GM12878 (cell line): Measurements from ENCODE around the gene BAAT. TPM values are rescaled to one million over a fixed set of nuclear protein-coding genes. Genes with fewer than 3 reads are reported as not detected.

Experiments used
- ATAC-seq: fragments of 200-7000 bp; cut with Tn5 transposase; 3 replicates; pipeline ENCODE4 v1.9.1; 2020; ENCODE audit warnings: mild to moderate bottlenecking, moderate library complexity
- BruUV-seq: library from RNA; stranded (reverse); fragments of 400-500 nt; replicated peaks from 2 replicates; lab custom pipeline; 2021; lab: Mats Ljungman, UMichigan
- CTCF ChIA-PET: fragments of 300-600 bp; sonication (Branson Sonifier 250); formaldehyde crosslinking; extraction: SDS; loops from one replicate; lab custom pipeline; 2021; ENCODE audit warnings: inconsistent platforms; lab: Yijun Ruan, JAX
- POLR2A ChIA-PET: fragments of 350-600 bp; formaldehyde crosslinking; extraction: SDS; loops from one replicate; lab custom pipeline; 2021; ENCODE audit warnings: inconsistent platforms; lab: Charles Lee
- RAD21 ChIA-PET: fragments of 300-600 bp; sonication (Branson Sonifier 250); formaldehyde crosslinking; loops from one replicate; lab custom pipeline; 2023; ENCODE audit warnings: antibody characterized with exemption; ENCODE audit not compliant: unreplicated experiment; lab: Charles Lee
- SMC1A ChIA-PET: fragments of 300-600 bp; sonication (Branson Sonifier 250); formaldehyde crosslinking; loops from one replicate; lab custom pipeline; 2023; ENCODE audit not compliant: unreplicated experiment, uncharacterized antibody; lab: Charles Lee
- DNase-seq: peaks from one replicate; pipeline ENCODE4 v3.0.0-alpha.2; 2011; ENCODE audit warnings: low read depth, low spot score
- FAIRE-seq: peaks from 3 replicates; lab custom pipeline; 2011; peaks lifted over from hg19 to GRCh38; lab: Jason Lieb, UNC
- H2AFZ ChIP-seq: 2 replicates; pipeline ENCODE4 v1.6.0; 2011; ENCODE audit warnings: low read depth, low read length, control low read depth; ENCODE audit not compliant: control insufficient read depth
- H3K27ac ChIP-seq: 2 replicates; pipeline ENCODE4 v1.5.1; 2011; ENCODE audit warnings: control low read depth; ENCODE audit not compliant: control insufficient read depth, insufficient read depth
- H3K27me3 ChIP-seq, 2 experiments: replicated peaks in 1 of 2; 2 replicates each; pipeline versions ENCODE4 v1.6.0 to v1.6.1; 2011; ENCODE audit warnings: low read length in 1 of 2; ENCODE audit not compliant: control insufficient read depth in 2 of 2, insufficient read depth in 2 of 2
- H3K36me3 ChIP-seq, 2 experiments: 2 replicates each; pipeline ENCODE4 v1.5.1; 2011; ENCODE audit warnings: low read length in 1 of 2; ENCODE audit not compliant: control insufficient read depth in 2 of 2, insufficient read depth in 2 of 2
- H3K4me1 ChIP-seq: 2 replicates; pipeline ENCODE4 v1.6.1; 2011; ENCODE audit warnings: mild to moderate bottlenecking, low read length, moderate library complexity, mixed read lengths; ENCODE audit not compliant: control insufficient read depth, insufficient read depth
- H3K4me2 ChIP-seq: 2 replicates; pipeline ENCODE4 v1.6.0; 2011; ENCODE audit warnings: control low read depth; ENCODE audit not compliant: control insufficient read depth, insufficient read depth
- H3K4me3 ChIP-seq: fragments of 200-600 bp; sonication (generic); 2 replicates; pipeline ENCODE4 v1.5.1; 2016
- H3K79me2 ChIP-seq: 2 replicates; pipeline ENCODE4 v1.6.0; 2011; ENCODE audit warnings: low read length; ENCODE audit not compliant: control insufficient read depth, insufficient read depth
- H3K9ac ChIP-seq: 2 replicates; pipeline ENCODE4 v1.8.0; 2011; ENCODE audit warnings: low read length, control low read depth, mixed read lengths; ENCODE audit not compliant: control insufficient read depth, insufficient read depth
- H3K9me3 ChIP-seq: replicated peaks from 3 replicates; pipeline ENCODE4 v1.5.1; 2011; ENCODE audit warnings: mild to moderate bottlenecking, low read length; ENCODE audit not compliant: control insufficient read depth, insufficient read depth
- H4K20me1 ChIP-seq: 2 replicates; pipeline ENCODE4 v1.6.0; 2011; ENCODE audit not compliant: control insufficient read depth, insufficient read depth
- CBX5 ChIP-seq: sonication (generic); IDR thresholded peaks from 2 replicates; pipeline ENCODE4 v1.6.1; 2016; ENCODE audit warnings: low read depth, moderate library complexity, mild to moderate bottlenecking, inconsistent platforms
- CEBPZ ChIP-seq: fragments of 150-350 bp; IDR thresholded peaks from 2 replicates; pipeline ENCODE4 v1.6.1; 2016; ENCODE audit warnings: low read depth, low read length
- CHD2 ChIP-seq: IDR thresholded peaks from 2 replicates; pipeline ENCODE4 v1.6.1; 2011; ENCODE audit warnings: low read depth, low read length, improper control_type of control experiment, borderline replicate concordance
- FOXM1 ChIP-seq: IDR thresholded peaks from 2 replicates; pipeline ENCODE4 v1.6.1; 2012; ENCODE audit warnings: low read depth, mild to moderate bottlenecking, inconsistent platforms, low read length, moderate library complexity
- NR2C2 ChIP-seq: IDR thresholded peaks from 2 replicates; pipeline ENCODE4 v1.6.1; 2011; ENCODE audit warnings: borderline replicate concordance, low read depth; ENCODE audit not compliant: control insufficient read depth, insufficient read length
- POLR2AphosphoS2 ChIP-seq: IDR thresholded peaks from 2 replicates; pipeline ENCODE4 v1.6.1; 2011; ENCODE audit warnings: low read depth, mild to moderate bottlenecking, low read length, improper control_type of control experiment, moderate library complexity
- SRF ChIP-seq, 2 experiments: IDR thresholded peaks; 2 replicates each; pipeline ENCODE4 v1.6.1; 2011; ENCODE audit warnings: low read depth in 2 of 2, low read length in 2 of 2, mild to moderate bottlenecking in 1 of 2, moderate library complexity in 1 of 2
- STAT1 ChIP-seq: fragments of 450-650 bp; conservative IDR thresholded peaks from 2 replicates; pipeline ENCODE4 v1.6.1; 2014; ENCODE audit warnings: antibody characterized with exemption, mild to moderate bottlenecking
- ZNF592 ChIP-seq: fragments of 450-650 bp; IDR thresholded peaks from 2 replicates; pipeline ENCODE4 v1.6.1; 2017; ENCODE audit warnings: mild to moderate bottlenecking, moderate library complexity
- ZSCAN29 ChIP-seq: fragments of 450-650 bp; IDR thresholded peaks from 2 replicates; pipeline ENCODE4 v1.6.1; 2017; ENCODE audit warnings: mild to moderate bottlenecking, moderate library complexity
- in situ Hi-C: fragments of 300-500 bp; cut with MboI; formaldehyde crosslinking; loops from 9 replicates; pipeline ENCODE4 v1.14.3; 2018; ENCODE audit warnings: mixed read lengths
- intact Hi-C: fragments of 100-400 bp; cut with micrococcal nuclease; formaldehyde crosslinking; loops from one replicate; pipeline ENCODE4 v1.14.2; 2022; ENCODE audit not compliant: unreplicated experiment
- polyA plus RNA-seq, 11 experiments: library from polyadenylated mRNA; depleted of rRNA in 4 of 11; unstranded in 6 of 11; stranded (reverse) in 5 of 11; fragments of >200 nt; fragmentation: Nextera tagmentation in 4 of 11; fragmentation: Illumina TruSeq in 1 of 11; extraction: Ambion mirVana in 4 of 11; extraction: Trizol in 1 of 11; gene quantifications; 1 replicate in 1 of 11; 2 replicates in 10 of 11; pipeline versions ENCODE4 v1.2.1 to v1.2.3, GENCODE V29; 2011 to 2016; ENCODE audit warnings: inconsistent platforms in 2 of 11, missing spikeins in 2 of 11, low read depth in 1 of 11
- total RNA-seq, 4 experiments: library from RNA; depleted of rRNA in 3 of 4; stranded (reverse); fragments of >200 nt in 3 of 4; fragmentation: Illumina TruSeq in 1 of 4; extraction: Trizol in 1 of 4; gene quantifications; 2 replicates each; pipeline versions ENCODE4 v1.2.1 to v1.2.3, GENCODE V29; 2013 to 2021
- TF ChIP-seq, protein P1 (sequence below), 3 experiments: IDR thresholded peaks in 2 of 3; conservative IDR thresholded peaks in 1 of 3; 2 replicates each; pipeline ENCODE4 v1.5.1; 2011; ENCODE audit warnings: low read depth in 3 of 3, low read length in 3 of 3, mild to moderate bottlenecking in 3 of 3, control low read depth in 2 of 3, moderate library complexity in 2 of 3, inconsistent platforms in 1 of 3, mixed read lengths in 1 of 3; ENCODE audit not compliant: control insufficient read depth in 2 of 3, insufficient read depth in 1 of 3; ENCODE audit errors: extremely low read depth in 1 of 3
- TF ChIP-seq, protein P2 (sequence below): fragments of 450-650 bp; IDR thresholded peaks from 2 replicates; pipeline ENCODE4 v1.6.1; 2017; ENCODE audit warnings: mild to moderate bottlenecking, low read depth, inconsistent platforms; ENCODE audit not compliant: poor library complexity, severe bottlenecking

The BAAT gene
- total and polyA plus RNA-seq, 10 of the 15 experiments (the other 5 are each of a cell fraction or from before 2014, with no cell fraction given): 0.02 to 0.26 (median 0.06) TPM; not detected in 2

DNA sequence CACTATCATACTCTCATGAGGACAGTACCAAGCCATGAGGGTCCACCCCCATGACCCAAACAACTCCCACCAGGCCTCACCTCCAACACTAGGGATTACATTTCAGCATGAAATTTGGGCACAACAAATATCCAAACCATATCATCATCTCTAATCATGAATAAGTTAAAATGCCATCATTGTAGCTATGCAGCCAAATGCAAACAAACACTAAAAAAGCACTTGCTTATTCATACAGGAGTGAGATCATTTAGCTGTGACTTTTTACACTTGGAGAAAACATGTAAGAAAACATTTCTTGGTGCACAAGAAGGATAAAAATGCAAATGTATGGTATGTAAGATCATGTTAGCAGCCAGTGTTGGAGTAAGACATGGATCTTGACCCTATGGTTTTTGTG lies 24.2 kb downstream of the BAAT start:
- in situ Hi-C loops: no loop called here
- no peaks in the 10 kb centered on the region for H3K79me2 ChIP-seq
- H3K4me1 ChIP-seq: no peaks in the 10 kb centered on the region
- DNase-seq: no peak
- H3K27ac ChIP-seq: no peak overlapping the region
- CTCF ChIA-PET: no interaction called here
- SMC1A ChIA-PET: interaction anchor here (0.8 kb wide), 1 partner anchor 20 kb away, joined by 3 read pairs; no protein-coding TSS in a partner anchor
- H4K20me1 ChIP-seq: no peaks in the 10 kb centered on the region
- H3K9ac ChIP-seq: no peak overlapping the region
- no peaks in the 10 kb centered on the region; a peak in 1 of 4 replicates for H3K27me3 ChIP-seq
- H2AFZ ChIP-seq: no peak overlapping the region
- BruUV-seq: no TSS peak
- ATAC-seq: no peak
- H3K9me3 ChIP-seq: no peaks in the 10 kb centered on the region
- FAIRE-seq: no peak
- RAD21 ChIA-PET: no interaction called here
- intact Hi-C loops: no loop called here
- H3K36me3 ChIP-seq: no peaks in the 10 kb centered on the region
- no peak overlapping the region for H3K4me3 ChIP-seq
- no peak overlapping the region for H3K4me2 ChIP-seq
- POLR2A ChIA-PET: no interaction called here
- no peak for TF ChIP-seq FOXM1
- TF ChIP-seq, protein P1, sequence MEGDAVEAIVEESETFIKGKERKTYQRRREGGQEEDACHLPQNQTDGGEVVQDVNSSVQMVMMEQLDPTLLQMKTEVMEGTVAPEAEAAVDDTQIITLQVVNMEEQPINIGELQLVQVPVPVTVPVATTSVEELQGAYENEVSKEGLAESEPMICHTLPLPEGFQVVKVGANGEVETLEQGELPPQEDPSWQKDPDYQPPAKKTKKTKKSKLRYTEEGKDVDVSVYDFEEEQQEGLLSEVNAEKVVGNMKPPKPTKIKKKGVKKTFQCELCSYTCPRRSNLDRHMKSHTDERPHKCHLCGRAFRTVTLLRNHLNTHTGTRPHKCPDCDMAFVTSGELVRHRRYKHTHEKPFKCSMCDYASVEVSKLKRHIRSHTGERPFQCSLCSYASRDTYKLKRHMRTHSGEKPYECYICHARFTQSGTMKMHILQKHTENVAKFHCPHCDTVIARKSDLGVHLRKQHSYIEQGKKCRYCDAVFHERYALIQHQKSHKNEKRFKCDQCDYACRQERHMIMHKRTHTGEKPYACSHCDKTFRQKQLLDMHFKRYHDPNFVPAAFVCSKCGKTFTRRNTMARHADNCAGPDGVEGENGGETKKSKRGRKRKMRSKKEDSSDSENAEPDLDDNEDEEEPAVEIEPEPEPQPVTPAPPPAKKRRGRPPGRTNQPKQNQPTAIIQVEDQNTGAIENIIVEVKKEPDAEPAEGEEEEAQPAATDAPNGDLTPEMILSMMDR (IDR thresholded peaks at IDR 0.05 in 2 of 3, conservative IDR thresholded peaks at IDR 0.05 in 1 of 3; ENCODE audit: control insufficient read depth in 2 of 3, extremely low read depth in 1 of 3, insufficient read depth in 1 of 3, low read depth in 3 of 3, low read length in 3 of 3): no peak
- TF ChIP-seq NR2C2: no peak
- TF ChIP-seq ZNF592: no peak
- no peak for TF ChIP-seq POLR2AphosphoS2
- no peak for TF ChIP-seq CEBPZ
- TF ChIP-seq SRF (IDR thresholded peaks at IDR 0.05; ENCODE audit: low read depth in 2 of 2, low read length in 2 of 2): no peak
- TF ChIP-seq ZSCAN29: no peak
- no peak for TF ChIP-seq CBX5
- no peak for TF ChIP-seq STAT1
- TF ChIP-seq CHD2: no peak
- TF ChIP-seq, protein P2, sequence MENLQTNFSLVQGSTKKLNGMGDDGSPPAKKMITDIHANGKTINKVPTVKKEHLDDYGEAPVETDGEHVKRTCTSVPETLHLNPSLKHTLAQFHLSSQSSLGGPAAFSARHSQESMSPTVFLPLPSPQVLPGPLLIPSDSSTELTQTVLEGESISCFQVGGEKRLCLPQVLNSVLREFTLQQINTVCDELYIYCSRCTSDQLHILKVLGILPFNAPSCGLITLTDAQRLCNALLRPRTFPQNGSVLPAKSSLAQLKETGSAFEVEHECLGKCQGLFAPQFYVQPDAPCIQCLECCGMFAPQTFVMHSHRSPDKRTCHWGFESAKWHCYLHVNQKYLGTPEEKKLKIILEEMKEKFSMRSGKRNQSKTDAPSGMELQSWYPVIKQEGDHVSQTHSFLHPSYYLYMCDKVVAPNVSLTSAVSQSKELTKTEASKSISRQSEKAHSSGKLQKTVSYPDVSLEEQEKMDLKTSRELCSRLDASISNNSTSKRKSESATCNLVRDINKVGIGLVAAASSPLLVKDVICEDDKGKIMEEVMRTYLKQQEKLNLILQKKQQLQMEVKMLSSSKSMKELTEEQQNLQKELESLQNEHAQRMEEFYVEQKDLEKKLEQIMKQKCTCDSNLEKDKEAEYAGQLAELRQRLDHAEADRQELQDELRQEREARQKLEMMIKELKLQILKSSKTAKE: no peak
